GM18951 (cell line): ENCODE data around the gene HSPA8.

Experiments used
- POLR2A ChIP-seq: IDR thresholded peaks from 4 replicates; pipeline ENCODE4 v1.6.1; 2011; ENCODE audit warnings: mild to moderate bottlenecking; ENCODE audit not compliant: insufficient read length, insufficient read depth; ENCODE audit errors: extremely low read depth
- in situ Hi-C: fragments of 300-500 bp; cut with MboI; formaldehyde crosslinking; loops from one replicate; pipeline ENCODE4 v1.12.0; 2022; ENCODE audit warnings: low sequenced_read_pairs, mixed read lengths, inconsistent platforms; ENCODE audit not compliant: unreplicated experiment

Gene HSPA8

GRCh38 chr11:123086305-123086704, 24.4 kb upstream of the HSPA8 start:
- no peak for TF ChIP-seq POLR2A
- in situ Hi-C loops, result no loop called here

- TF ChIP-seq POLR2A, result no peak
- in situ Hi-C loops, result no loop called here
Measured at GRCh38 chr11:123085497-123085896, 23.6 kb upstream of the HSPA8 start.

- in situ Hi-C loops, result no loop called here
- TF ChIP-seq POLR2A, result no peak
Measured at GRCh38 chr11:123084454-123084853, 22.5 kb upstream of the HSPA8 start.

- in situ Hi-C loops, result no loop called here
- TF ChIP-seq POLR2A, result no peak
Measured at GRCh38 chr11:123083623-123084029, 21.7 kb upstream of the HSPA8 start.

- in situ Hi-C loops, result no loop called here
- TF ChIP-seq POLR2A, result no peak
Measured at GRCh38 chr11:123082977-123083376, 21.0 kb upstream of the HSPA8 start.

- in situ Hi-C loops, result no loop called here
Measured at GRCh38 chr11:123080015-123080414, 18.1 kb upstream of the HSPA8 start.

GRCh38 chr11:123076484-123076883, 14.5 kb upstream of the HSPA8 start:
- TF ChIP-seq POLR2A, result no peak
- in situ Hi-C loops, result no loop called here

More at GRCh38 chr11:123080015-123080414, 18.1 kb upstream of the HSPA8 start:
- TF ChIP-seq POLR2A, result no peak

- in situ Hi-C loops, result no loop called here
Measured at GRCh38 chr11:123073343-123074057, 11.6 kb upstream of the HSPA8 start.

GRCh38 chr11:123072762-123073161, 10.8 kb upstream of the HSPA8 start:
- in situ Hi-C loops, result no loop called here
- TF ChIP-seq POLR2A, result no peak

More at GRCh38 chr11:123073343-123074057, 11.6 kb upstream of the HSPA8 start:
- no peak for TF ChIP-seq POLR2A

- TF ChIP-seq POLR2A, result no peak
- in situ Hi-C loops, result no loop called here
Measured at GRCh38 chr11:123072332-123072761, 10.4 kb upstream of the HSPA8 start.

GRCh38 chr11:123069908-123070821, 8.2 kb upstream of the HSPA8 start:
- TF ChIP-seq POLR2A, result no peak
- in situ Hi-C loops, result no loop called here

- in situ Hi-C loops, result no loop called here
- no peak for TF ChIP-seq POLR2A
Measured at GRCh38 chr11:123065621-123066020, 3.7 kb upstream of the HSPA8 start.

GRCh38 chr11:123063826-123064657, 2.1 kb upstream of the HSPA8 start:
- no peak for TF ChIP-seq POLR2A
- in situ Hi-C loops, result no loop called here
